ENCODE results near the gene SHISA7.

- no peak for TF ChIP-seq CTCF (IDR thresholded peaks at IDR 0.05 in 8 of 11, conservative IDR thresholded peaks at IDR 0.05 in 3 of 11)
- no peak for TF ChIP-seq POLR2A (IDR thresholded peaks at IDR 0.05)
- no peak for TF ChIP-seq POLR2AphosphoS5 (IDR thresholded peaks at IDR 0.05)
These were observed 38.7 kb upstream of the SHISA7 start for GRCh38 chr19:55481794-55482155.

All from spleen (tissue), 7 donors.